Non-pigmented ciliary epithelial cell (primary cell): ENCODE results near the gene PBX3.
"Not testable (repeated sequence)": the region's sequence is repeated elsewhere in the genome, so short reads cannot be mapped to it uniquely, and the experiment has no call there.

Experiments
- DNase-seq: peaks from one replicate; pipeline ENCODE4 v3.0.0-alpha.2; 2010; ENCODE audit warnings: low read depth

PBX3 gene

GRCh38 chr9:125823874-125824406, 76.8 kb downstream of the PBX3 start:
- DNase-seq: not testable (repeated sequence)

DNA sequence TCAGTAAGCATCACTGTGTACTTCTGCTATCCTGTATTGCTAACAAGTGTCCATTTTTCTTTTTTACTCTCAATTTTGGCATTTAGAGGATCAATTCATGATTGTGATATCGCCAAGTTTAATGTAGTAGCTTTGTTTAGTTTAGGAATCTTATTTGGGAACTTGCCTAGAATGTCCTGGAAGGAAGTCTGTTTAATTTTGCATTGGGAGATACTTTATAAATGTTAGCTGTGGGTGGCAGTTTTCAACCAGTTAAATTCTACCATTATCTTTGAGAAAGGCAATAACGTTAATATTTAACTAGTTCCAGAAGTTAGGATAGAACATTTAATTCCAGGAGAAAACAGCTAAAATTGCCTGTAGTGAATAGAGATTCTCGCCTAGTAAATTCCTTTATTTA, 78.6 kb downstream of the PBX3 start:
- no peak for DNase-seq

GRCh38 chr9:125826850-125827249, 79.7 kb downstream of the PBX3 start:
- no peak for DNase-seq

DNA sequence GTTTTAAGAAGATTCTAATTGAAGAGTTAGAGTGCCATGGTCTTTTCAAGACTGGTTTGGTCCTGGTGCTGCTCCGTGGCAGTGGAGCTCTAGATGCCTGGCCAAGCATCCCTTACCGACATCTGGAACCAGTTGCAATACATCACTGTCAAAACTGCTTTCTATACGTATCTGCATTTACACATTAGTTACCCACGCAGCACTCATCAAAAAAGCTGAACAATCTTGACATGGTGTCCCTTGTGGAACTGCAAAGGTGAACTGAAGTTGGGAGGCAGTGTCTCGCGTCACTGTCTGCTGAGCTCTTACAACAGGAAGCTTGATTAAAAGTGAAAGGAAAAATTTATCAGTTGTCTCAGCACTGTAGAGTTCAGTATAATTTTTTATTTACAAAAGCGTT, 82.6 kb downstream of the PBX3 start:
- no peak for DNase-seq

DNA sequence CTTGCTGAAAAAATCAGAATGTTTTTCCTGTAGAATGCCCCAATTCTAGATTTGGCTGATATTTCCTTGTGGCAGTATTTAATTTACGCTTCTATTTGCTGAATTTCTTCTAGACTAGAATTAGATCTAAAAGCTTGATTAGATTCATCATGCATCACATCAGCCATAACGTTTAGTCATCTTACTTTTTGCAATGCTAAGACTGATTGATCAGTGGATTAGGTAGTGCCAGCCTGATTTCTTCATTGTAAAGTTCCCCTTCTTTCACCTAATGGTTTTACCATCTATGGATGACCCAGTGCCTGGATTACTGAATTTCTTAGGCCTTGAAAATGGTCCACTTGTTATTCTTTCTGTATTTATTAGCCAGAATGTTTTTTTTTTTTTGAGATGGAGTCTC, 83.9 kb downstream of the PBX3 start:
- DNase-seq: no peak

- DNase-seq: no peak
Observed at GRCh38 chr9:125831616-125832015, 84.4 kb downstream of the PBX3 start.

DNA sequence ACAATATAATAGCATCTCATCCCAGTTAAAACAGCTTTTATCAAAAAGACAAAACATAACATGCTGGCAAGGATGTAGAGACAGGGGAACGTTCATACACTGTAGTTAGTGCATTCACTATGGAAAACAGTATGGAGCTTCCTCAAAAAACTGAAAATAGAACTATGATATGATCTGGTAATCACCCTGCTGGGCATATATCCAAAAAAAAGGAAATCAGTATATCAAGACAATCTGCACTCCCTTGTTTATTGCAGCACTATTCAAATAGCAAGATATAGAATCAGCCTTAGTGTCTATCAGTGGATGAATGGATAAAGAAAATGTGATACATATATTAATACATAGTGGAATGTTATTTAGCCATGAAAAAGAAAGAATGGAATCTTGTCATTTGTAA, 88.5 kb downstream of the PBX3 start:
- no peak for DNase-seq

DNA sequence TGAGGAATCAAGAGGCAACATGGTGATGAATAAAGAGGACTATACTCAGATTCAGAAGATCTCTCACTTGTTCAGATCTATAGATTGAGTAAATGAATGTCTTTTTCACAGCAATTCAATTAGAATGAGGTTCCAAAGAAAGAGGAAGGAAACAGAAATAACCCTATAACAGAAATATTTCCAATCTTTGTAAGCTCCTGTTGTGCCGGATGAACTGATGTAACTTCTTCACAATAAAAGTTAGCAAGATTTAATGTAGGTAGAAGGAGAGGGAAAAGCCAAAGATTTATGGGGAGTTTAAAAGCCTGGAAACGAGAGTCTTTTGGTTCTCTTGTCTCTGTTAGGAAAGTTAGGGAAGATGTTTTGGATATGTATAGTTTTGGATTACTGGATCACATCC, 92.1 kb downstream of the PBX3 start:
- no peak for DNase-seq

GRCh38 chr9:125841444-125841843, 94.3 kb downstream of the PBX3 start:
- no peak for DNase-seq

GRCh38 chr9:125842242-125842641, 95.1 kb downstream of the PBX3 start:
- DNase-seq: no peak

GRCh38 chr9:125843646-125844045, 96.5 kb downstream of the PBX3 start:
- DNase-seq: no peak

- DNase-seq: no peak
Observed at GRCh38 chr9:125844611-125845010, 97.4 kb downstream of the PBX3 start.

GRCh38 chr9:125845271-125845808, 98.2 kb downstream of the PBX3 start:
- no peak for DNase-seq

GRCh38 chr9:125847735-125848134, 100.6 kb downstream of the PBX3 start:
- no peak for DNase-seq

- DNase-seq: no peak
Observed at GRCh38 chr9:125850106-125850632, 103.0 kb downstream of the PBX3 start.

DNA sequence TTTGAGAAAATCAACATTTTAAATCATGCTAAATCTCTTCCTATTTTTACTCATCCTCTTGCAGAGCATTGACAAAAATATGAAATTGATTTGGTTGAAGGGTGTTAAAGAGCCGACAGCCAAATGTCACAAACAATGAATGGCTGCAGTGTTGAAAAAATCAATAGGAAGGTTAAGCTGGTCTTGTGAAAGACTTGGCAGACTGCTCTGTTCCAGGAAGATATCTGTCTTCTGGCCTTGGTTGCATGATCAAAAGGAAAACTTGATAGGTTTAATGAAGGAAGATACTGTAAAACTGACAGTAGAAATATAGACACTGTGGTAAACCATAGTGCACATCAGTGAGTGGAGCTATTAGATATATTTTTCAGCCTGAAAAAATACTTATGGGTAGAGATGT, 103.6 kb downstream of the PBX3 start:
- no peak for DNase-seq

DNA sequence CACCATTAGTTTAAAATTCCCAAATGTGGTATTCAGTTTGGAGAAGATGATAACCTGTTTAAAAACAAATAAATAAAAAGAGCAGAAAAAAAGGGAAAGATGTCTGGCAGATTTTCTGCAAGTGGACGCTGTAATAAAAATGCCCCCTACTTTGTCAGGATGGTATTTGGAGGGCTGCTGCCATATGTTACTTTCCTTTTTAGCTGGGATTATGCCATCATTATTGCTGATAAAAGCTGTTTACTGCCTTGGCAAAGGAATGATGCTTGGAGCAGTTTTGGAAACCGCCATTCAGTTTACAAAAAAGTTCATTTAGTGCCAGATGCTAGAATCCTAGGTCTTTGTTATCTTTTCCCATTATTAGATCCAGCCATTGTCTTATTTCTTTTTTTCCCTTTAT, 104.8 kb downstream of the PBX3 start:
- no peak for DNase-seq

GRCh38 chr9:125852386-125852785, 105.2 kb downstream of the PBX3 start:
- DNase-seq: no peak

DNA sequence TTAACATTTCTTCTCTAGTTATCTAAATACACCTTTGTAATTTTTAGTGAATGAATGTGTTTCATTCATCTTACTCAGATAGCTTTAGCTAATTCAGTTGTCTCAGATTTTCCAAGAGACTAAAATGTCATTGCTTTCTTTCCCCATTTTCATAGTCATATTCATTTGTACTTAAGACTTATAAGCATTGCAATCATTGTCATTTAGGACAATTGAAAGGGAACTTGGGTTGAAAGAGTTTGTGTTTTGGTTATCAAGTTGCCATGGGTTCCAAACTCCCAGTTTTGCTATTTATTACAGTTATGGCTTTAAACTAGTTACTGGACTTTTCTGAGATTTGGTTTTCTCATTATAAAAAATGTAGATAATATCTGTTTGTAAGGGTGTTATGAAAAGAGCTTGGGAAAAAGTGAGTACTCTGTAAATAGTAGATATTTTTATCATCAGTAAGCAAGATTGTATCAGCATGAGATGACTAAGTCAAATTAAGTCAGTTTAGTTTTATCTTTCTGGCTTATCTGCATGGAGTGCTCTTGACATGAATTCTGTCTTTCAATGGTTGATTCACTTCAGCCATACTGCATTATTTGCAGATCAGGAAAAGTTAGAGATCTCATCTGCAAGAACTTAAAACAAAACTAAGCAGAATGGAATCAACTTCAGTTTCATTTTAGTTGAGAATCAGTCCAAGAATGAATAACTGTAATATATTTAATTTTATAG, 107.5 kb downstream of the PBX3 start:
- no peak for DNase-seq

DNA sequence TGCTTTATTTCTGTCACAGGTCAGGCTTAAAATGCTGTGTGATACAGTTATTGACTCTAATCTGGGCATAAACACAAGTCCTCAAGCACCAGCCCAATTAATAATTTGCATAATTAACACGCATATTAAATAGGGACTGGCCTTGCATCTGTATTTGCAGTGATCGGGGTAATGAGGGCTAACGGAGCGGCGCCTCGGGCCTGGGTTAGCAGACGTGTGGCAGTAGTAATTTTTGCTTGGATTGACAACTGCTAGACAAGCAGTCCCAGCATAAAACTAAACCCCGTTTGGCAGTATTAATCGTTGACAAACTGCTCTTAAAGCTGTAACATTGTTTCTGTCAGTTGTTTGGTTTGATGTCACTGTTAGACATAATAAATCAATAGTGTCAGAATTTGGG, 109.2 kb downstream of the PBX3 start:
- DNase-seq: no peak

DNA sequence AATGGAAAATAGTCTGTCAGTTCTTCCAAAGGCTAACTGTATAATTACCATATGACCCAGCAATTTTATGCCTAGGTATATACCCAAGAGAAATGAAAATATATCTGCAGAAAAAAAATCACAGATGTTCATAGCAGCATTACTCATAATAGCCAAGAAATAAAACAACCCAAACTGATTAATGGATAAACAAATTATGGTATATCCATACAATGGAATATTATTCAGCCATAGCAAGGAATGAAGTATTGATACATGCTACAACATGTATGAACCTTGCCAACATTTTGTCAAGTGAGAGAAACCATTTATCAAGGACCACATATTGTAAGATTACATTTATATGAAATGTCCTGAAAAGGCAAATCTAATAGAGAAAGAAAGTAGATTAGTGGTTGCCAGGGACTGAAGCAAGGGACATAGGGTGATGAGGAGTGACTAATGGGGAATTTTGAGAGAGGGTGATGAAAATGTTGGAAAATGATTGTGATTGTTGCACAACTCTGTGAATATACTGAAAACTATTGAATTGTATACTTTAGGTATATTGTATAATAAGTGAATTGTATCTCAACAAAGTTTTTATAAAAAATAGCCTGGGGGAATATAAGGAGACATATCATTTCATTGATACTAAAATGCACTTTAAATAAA, 114.4 kb downstream of the PBX3 start:
- DNase-seq: no peak

DNA sequence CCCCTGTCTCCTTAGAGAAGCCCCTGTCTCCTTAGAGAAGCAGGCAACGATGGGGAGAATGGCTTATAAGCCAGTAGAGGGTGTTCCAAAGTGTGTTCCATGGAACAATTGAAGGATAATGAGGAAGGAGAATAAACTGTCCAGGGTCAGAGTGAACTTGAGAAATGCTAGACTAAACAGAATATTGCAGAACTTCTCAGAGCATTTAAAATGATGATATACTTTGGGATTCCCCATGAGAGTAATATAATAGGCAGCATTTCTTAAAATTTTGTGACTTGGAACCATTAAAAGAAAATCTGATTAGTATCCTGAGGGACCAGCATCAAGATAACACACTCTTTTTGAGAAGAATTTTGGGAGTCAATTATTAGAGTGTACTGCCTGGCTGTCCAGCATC, 116.8 kb downstream of the PBX3 start:
- DNase-seq: no peak

DNA sequence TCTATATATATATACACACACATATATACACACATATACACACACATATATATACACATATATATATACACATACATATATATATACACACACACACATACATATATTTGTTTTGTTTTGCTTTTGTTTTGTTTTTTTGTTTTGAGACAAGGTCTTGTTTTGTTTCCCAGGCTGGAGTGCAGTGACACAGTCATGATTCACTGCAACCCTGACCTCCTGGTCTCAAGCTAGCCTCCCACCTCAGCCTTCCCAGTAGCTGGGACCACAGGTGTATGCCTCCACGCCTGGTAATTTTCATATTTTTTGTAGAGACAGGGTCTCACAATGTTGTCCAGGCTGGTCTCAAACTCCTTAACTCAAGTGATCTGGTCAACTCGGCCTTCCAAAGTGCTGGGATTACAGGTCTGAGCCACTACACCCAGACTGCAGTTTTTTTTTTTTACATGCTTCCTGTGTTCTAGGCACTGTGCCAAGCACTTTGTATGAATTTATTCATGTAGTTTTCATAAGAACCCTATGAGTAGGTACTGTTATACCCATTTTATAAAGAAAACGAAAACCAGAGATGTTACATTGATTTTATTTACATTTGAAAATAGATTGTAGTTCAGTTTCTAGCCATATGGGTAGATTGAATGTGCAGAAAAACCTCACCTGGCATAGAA, 120.7 kb downstream of the PBX3 start:
- no peak for DNase-seq
